NCI-H345 treated with DMSO at 0.1 percent for 48 hours (cell line): ENCODE measurements around the gene PLEKHM1.
A peak's percentile ranks its signal among the peaks of the same experiment; 100 is the strongest.

Experiments used
- DNase-seq: peaks from one replicate; lab custom pipeline; 2025; ENCODE audit not compliant: unreplicated experiment; lab: John Stamatoyannopoulos, UW

The PLEKHM1 gene

DNA sequence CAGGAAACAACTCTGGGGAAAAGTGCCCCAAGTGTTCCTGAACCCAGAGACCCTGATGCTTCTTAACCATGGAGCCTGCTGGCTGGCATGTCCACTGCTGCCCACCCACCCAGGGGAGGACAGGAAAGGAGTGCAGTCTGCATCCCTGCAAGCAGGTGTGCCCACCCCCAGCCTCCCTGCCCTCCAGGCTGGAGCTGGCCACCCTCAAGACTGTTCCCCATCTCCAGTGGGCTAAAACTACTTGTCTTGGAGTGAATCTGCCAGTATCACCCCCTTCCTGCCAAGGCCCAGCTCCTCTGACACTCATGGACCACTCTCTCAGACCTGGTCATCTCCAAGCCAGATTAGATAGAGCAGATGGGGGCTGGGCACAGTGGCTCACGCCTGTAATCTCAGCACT, 87.6 kb downstream of the PLEKHM1 start:
- DNase-seq, result no peak

DNA sequence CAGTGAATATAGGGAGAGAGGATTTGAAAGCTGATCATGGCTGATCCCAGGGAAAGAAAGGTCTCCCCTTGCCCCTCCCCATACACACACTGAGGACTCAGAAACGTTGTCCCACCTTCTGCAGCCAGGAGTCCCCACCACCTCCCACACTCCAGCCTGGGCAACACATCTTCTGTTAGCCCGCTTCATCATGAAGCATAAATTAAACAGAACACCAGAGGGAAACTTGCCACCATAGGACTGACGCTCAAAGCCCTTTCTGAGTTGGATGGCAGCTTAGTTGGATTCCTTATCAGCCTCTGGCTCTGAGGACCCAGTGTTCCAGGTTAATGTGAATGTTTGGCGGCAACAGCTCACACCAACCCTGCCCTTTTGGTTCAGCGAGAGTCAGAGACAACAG, 91.7 kb downstream of the PLEKHM1 start:
- no peak for DNase-seq

DNA sequence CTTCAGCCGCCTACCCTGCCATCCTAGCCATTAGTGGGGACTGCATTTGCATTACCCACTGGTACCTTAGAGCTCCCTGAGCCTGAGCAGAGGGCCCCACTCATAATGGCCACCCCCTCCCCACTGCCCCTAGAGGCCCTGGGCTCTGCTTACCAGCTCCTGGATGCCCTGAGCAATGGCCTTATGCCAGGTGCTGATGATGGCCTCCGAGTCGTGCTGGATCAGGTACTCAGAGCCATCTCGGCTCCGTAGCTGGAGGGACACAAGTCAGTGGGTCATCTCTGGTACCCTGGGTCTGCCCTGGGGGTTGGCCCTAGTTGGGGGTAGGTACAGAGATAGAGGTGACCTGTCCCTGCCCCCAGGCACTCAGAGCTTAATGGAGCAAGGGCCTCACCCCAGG, 92.7 kb downstream of the PLEKHM1 start:
- no peak for DNase-seq

DNA sequence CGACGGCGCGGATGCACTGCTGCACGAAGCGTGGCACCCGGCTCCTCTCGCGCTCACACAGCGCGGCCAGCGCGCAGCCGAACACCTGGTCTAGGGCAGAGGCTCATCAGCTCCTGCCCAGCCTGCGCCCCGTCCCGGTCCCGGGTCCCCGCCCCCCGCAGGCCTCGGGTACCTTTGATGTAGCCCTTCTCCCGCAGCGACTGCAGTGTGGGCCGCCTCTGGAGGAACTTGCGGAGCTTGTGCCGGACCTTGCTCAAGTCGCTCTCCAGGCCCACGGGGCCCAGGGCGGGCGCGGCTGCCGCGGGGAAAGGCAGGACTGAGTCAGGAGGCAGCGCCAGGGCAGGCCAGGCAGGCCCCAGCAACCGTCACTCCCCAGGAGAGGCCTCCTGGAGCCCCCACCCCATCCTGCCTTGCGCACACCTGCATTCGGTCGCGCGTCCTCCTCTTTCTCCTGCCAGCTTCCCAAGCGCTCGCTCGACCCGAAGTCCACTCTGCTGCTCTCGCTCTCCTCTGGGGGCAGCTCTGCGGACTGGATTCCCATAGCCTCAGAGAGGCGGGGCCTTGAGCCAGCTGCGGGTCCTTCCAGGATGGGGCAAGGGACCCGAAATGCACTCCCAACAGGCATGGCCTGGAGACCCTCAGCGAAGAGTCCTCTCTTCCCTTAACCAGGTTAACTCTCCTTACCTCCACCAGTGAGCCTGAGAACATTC, 93.9 kb downstream of the PLEKHM1 start:
- DNase-seq, result no peak

DNA sequence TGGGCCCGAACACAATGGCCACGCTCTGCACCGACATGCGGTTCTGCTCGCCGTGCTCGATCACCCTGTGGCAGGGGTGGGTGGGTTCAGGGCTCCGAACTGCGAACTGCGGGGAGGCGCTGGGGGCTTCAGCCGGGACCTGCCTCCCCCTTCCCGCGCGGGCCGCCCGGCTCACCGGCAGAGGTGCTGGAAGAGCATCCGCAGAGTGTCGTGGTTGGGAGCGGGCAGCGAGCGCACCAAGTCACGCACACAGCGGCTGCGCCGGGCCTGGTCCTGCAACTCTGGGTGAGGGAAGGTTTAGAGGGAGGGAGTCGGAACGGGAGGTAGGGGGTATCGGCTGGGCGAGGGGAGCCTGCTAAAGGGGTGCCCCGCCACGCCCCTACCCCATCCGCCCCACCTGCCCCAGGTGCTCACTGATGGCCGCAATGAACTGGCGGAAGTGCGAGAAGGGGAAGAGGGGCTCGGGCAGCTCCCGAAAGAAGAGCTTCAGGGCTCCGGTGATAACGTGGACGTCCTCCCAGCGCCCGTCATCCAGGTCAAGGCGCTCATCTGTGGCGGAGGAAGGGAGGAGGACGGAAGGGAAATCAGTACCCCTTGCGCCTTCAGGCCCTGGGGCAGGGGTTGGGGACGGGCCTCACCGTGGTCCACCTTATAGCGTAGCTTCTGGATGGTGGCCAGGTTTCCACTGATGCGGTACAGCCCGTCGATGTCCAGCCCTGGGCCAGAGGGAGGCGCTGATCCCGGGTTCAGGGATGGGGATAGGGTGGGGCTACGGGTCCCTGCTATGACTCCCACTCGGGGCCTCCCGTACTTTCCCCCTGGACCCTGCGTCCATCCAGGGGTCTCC, 94.7 kb downstream of the PLEKHM1 start:
- no peak for DNase-seq

DNA sequence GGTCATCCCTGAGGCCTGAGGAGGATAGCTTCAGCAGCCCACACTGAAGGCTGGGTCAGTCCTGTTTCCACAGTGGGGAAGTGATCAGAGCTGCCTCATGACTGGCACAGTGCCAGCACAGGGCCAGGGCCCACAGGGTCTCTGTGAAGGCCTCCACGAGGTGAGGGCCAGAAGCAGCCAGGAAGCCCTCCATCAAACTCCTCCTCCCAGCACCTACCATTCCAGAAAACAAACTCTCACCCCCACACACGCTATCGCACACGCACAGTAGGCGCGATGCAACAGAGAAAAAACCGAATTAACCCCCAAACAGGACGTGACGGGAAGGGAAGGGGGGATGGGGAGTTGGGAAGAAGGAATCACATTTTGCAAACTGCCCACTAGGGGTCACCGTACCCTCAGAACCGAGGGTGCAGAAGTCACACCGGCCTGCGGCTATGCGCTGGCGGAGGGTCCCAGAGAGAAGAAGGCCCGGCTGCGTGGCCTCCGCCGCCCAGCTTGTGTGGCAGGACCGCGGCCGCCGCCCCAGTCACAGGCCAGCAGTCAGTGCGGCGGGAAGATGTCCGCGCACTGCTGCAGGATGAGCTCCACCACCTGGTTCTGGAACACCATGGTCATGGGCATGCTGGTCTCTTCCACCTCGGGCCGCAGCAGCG, 95.5 kb downstream of the PLEKHM1 start:
- peak; percentile 51 for DNase-seq

DNA sequence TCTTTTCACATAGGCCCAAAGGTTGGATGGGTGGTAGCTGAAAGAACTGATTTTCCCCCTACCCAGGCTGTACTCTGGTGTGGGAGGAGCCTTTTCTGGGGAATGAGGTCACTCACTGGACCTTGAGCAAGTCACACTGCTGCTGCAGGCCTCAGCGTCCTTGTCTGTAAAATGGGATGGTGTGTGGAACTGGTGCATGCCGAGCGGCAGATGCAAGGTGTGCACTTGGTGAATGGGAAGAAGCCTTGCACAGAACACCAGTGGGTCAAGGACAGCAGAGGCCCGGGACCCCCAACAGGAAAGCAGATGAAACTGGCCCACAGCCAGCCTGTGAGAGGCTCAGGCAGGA, 96.0 kb downstream of the PLEKHM1 start:
- no peak for DNase-seq

DNA sequence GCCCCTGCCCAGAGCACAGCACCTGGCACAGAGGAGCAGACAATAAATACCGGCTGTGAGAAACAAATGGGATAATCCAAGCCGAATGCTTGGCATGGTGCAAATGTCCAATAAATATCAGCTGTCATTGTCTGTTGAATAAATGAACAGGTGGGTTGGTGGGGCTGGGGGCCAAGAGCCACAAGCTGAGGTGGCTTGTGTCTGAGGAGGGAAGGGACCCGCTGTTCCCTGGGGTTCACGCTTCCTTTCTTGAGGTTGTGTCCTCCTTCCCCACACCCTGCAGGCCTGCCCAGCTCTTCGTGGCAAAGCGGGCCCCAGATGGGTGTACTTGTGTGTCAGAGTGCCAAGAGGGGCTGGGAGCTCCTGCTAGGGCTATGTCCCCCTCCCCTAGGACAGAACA, 96.4 kb downstream of the PLEKHM1 start:
- DNase-seq, result no peak

DNA sequence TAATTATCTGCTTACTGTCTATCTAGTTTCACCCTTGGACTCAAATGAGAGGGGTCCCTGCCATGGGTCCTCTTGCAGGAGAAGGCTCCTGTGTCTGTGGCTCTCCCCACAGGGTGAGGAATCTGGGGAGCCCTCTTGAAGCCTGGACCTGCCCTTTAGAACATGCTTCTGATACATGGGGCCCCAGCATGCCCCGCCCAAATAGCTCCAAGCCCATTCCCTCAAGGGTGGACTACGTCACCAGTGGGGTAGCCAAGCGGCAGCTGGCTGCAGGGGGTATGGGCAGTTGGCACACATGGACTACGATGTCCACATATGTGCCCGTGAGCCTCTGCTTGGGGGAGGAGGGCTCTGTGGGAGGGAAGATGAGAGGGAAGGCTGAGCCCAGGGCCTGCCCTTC, 97.1 kb downstream of the PLEKHM1 start:
- no peak for DNase-seq

DNA sequence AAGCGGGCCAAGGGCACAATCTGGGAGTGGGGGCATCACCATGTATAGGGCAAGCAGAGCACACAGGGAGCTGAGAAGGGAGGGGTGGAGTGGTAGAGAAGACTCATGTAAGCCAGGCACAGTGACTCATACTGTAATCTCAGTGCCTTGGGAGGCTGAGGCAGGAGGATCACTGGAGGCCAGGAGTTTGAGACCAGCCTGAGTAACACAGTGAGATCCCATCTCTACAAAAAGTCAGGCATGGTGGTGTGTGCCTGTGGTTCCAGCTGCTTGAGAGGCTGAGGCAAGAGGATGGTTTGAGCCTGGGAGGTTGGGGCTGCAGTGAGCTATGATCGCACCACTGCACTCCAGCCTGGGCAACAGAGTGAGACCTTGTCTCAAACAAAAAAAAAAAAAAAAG, 98.6 kb downstream of the PLEKHM1 start:
- DNase-seq, result no peak

DNA sequence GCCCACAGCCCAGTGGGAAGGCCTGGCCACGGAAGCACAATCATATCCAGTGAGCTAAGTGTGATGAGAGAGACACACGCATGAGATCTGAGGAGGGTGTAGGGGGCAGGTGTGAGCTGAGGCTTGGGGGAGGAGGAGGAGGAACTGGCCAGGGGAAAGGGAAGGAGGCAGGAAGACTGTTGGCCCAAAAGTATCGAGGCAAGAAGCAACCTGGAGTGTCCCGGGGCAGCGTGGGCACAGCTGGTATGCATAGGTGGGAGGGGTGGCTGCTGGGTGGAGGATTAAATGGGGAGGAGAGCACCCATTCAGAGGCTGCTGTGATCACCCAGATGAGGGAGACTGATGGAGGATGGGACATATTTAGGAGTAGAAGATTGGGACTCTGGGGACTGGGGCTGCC, 99.2 kb downstream of the PLEKHM1 start:
- DNase-seq, result no peak

DNA sequence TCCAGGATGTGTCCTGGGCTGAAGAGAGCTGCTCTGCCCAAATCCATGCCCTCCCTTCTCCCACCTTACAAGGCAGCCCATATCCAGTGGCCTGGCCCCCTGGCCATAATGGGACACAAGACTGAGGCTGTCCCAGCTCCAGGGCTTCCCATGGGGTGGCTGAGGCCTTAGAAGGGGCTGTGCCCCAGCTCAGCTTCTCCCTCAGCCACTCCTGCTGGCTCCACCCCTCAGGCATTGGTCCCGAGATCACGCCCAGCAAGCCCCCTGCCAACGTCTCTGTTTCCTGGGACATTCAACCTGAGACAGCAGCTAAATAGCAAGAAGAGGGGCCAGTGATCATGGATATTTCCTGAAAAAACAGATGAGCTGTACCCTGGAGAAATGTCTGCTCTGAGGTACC, 101.2 kb downstream of the PLEKHM1 start:
- DNase-seq, result no peak

DNA sequence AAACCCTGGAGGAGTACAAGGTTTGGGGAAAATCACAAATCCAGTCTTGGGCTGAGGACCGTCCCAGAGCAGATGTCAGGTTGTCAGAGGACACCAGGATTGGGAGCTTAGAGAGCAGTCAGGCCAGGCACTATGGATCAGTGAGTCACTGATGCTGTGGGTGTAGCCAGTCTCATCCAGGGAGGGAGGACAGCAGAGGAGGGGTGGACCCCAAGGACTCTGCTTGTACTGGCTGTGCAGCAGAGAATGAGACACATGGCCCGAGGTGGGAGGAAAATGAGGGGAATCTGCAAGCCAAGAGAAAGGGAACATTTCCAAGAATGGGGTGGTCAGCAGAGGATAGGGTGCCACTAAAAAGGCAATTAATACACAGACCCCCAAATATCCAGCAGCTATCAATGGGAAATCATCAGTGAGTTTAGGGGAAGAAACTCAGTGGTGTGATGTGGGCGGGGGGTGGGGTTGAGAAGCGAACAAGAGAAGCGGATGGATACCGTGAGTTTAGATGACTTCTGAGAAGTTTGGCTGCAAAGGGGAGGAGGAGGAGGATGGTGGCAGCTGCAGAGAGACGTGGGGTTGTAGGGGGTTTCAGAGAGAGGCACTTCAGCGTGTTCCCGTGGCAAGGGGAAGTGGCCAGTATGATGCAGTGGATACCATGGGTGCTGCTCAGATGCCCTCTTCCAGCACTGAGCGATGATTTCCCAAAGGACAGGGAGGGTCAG, 101.8 kb downstream of the PLEKHM1 start:
- DNase-seq, result no peak

DNA sequence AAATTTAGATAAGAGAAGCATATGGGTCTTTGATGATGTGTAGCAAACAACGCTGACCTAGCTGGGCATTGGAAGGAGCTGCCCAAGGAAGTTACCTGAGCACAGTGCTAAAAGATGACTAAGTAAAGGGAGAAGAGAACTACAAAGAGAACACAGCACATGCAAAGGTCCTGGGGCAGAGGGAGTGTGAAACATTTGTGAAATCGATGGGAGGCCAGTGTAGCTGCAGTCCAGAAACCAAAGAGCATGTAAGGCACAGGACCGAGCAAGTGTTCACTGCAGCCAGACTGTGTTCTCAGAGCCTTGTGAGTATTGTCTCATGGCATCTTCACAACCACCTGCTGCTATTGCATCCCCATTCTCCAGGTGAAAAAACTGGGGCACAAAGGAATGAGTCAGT, 102.8 kb downstream of the PLEKHM1 start:
- DNase-seq, result no peak

DNA sequence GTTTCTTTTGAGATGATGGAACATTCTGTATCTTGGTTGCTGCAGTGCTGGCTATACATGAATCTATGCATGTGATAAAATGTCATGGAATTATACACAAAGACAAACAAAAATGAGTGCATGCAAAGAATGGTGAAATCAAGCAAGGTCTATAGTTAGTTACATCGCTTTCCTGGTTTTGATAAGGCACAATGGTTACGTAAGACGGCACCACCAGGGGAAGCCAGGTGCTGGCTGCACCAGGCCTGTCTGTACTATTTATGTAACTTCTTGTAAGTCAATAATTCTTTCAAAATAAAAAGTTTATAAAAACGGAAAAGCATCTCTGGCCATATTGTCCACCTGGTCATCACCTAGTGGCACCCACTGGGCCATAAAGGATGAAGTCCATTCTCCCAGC, 104.3 kb downstream of the PLEKHM1 start:
- DNase-seq, result no peak
